ENCODE measurements around the gene DLGAP4.
"Not testable (repeated sequence)": the region's sequence is repeated elsewhere in the genome, so short reads cannot be mapped to it uniquely, and the experiment has no call there.

DLGAP4 gene

GRCh38 chr20:36359668-36360406 lies 53.7 kb downstream of the DLGAP4 start:
- DNase-seq, result no peak

- DNase-seq, result no peak
Observed at GRCh38 chr20:36360429-36360828, 54.3 kb downstream of the DLGAP4 start.

GRCh38 chr20:36361406-36361805 lies 55.3 kb downstream of the DLGAP4 start:
- DNase-seq, result no peak

- DNase-seq, result no peak
Observed at GRCh38 chr20:36362261-36362660, 56.1 kb downstream of the DLGAP4 start.

- DNase-seq, result no peak
Observed at GRCh38 chr20:36362978-36363713, 57.0 kb downstream of the DLGAP4 start.

- DNase-seq, result no peak
Observed at GRCh38 chr20:36364506-36364905, 58.4 kb downstream of the DLGAP4 start.

- no peak for DNase-seq
Observed at GRCh38 chr20:36366623-36367369, 60.7 kb downstream of the DLGAP4 start.

GRCh38 chr20:36367370-36367745 lies 61.2 kb downstream of the DLGAP4 start:
- no peak for DNase-seq

- no peak for DNase-seq
Observed at GRCh38 chr20:36367907-36368799, 62.0 kb downstream of the DLGAP4 start.

- DNase-seq, result no peak
Observed at GRCh38 chr20:36368869-36369268, 62.7 kb downstream of the DLGAP4 start.

GRCh38 chr20:36369739-36370138 lies 63.6 kb downstream of the DLGAP4 start:
- no peak for DNase-seq

- DNase-seq, result no peak
Observed at GRCh38 chr20:36370991-36371790, 65.1 kb downstream of the DLGAP4 start.

GRCh38 chr20:36372666-36373065 lies 66.5 kb downstream of the DLGAP4 start:
- DNase-seq, result no peak

GRCh38 chr20:36373089-36373488 lies 67.0 kb downstream of the DLGAP4 start:
- DNase-seq, result no peak

GRCh38 chr20:36374995-36375394 lies 68.9 kb downstream of the DLGAP4 start:
- DNase-seq, result no peak

GRCh38 chr20:36377348-36378326 lies 71.5 kb downstream of the DLGAP4 start:
- no peak for DNase-seq

- no peak for DNase-seq
Observed at GRCh38 chr20:36378686-36379085, 72.5 kb downstream of the DLGAP4 start.

- not testable (repeated sequence) for DNase-seq
Observed at GRCh38 chr20:36379914-36380313, 73.8 kb downstream of the DLGAP4 start.

GRCh38 chr20:36384022-36384619 lies 78.0 kb downstream of the DLGAP4 start:
- peak; percentile 33 to 69 for DNase-seq

- no peak for DNase-seq
Observed at GRCh38 chr20:36385503-36385902, 79.4 kb downstream of the DLGAP4 start.
